Pancreas (tissue), 10 donors: Measurements from ENCODE around the gene NDUFS6. TPM values are rescaled to one million over a fixed set of nuclear protein-coding genes. Genes with fewer than 3 reads are reported as not detected.
A peak's percentile ranks its signal among the peaks of the same experiment; 100 is the strongest.
"Not testable (repeated sequence)": the region's sequence is repeated elsewhere in the genome, so short reads cannot be mapped to it uniquely, and the experiment has no call there.

ENCODE experiments used
- ATAC-seq, 4 donors: fragments of 200-7000 bp; cut with Tn5 transposase; one replicate each; pipeline versions ENCODE4 v1.8.0 to v1.9.1; 2020; ENCODE audit warnings: mild to moderate bottlenecking in 4 of 4, moderate library complexity in 4 of 4
- DNase-seq, 6 donors: peaks; one replicate each; pipeline ENCODE4 v3.0.0-alpha.2; 2020
- FAIRE-seq: peaks from 2 replicates; lab custom pipeline; 2012; peaks lifted over from hg19 to GRCh38; lab: Jason Lieb, UNC
- H3K27ac ChIP-seq, 4 donors: fragments of 200-600 bp; sonication (generic); 1 replicate in 3 of 4; 2 replicates in 1 of 4; pipeline versions ENCODE4 v1.5.0 to v1.8.0; 2020
- H3K27me3 ChIP-seq, 4 donors: fragments of 200-600 bp; one replicate each; pipeline ENCODE4 v1.8.0; 2021
- H3K36me3 ChIP-seq, 3 donors: fragments of 200-600 bp; sonication (generic) in 1 of 3; one replicate each; pipeline versions ENCODE4 v1.5.0 to v1.8.0; 2020 to 2021
- H3K4me1 ChIP-seq, 3 donors: fragments of 200-600 bp; one replicate each; pipeline ENCODE4 v1.8.0; 2021
- H3K4me3 ChIP-seq, 4 donors: fragments of 200-600 bp; sonication (generic) in 2 of 4; one replicate each; pipeline versions ENCODE4 v1.5.0 to v1.8.0; 2020 to 2021
- H3K9me3 ChIP-seq, 4 donors: fragments of 200-600 bp; one replicate each; pipeline ENCODE4 v1.8.0; 2021
- WGBS, 2 donors: extraction: QIAGEN DNeasy Blood & Tissue Kit; methylation state at CpG; one replicate each; pipeline ENCODE4 v1.1.7; 2013; 5-methylcytosine and 5-hydroxymethylcytosine counted together
- intact Hi-C, 3 donors: fragments of 100-400 bp; cut with DNase I; formaldehyde crosslinking; loops; one replicate each; pipeline versions ENCODE4 v1.11.1 to v1.14.2; 2022
- polyA plus RNA-seq, 2 donors: library from polyadenylated mRNA; stranded (reverse); fragments of 200-250 nt; gene quantifications; one replicate each; pipeline ENCODE4 v1.2.3, GENCODE V29; 2013
- total RNA-seq, 6 donors: library from RNA; stranded (reverse); fragmentation: NEBNext Ultra II Directional in 4 of 6; extraction: Animal tissue kit (Norgen Biotek cat#: 25700) in 4 of 6; gene quantifications; one replicate each; pipeline versions ENCODE4 v1.2.1 to v1.2.4, GENCODE V29; 2021 to 2023
- TF ChIP-seq, protein P1 (sequence below), 4 donors: fragments of 200-600 bp; sonication (generic) in 3 of 4; IDR thresholded peaks; one replicate each; pipeline versions ENCODE4 v1.5.0 to v1.8.0; 2021; ENCODE audit warnings: antibody characterized with exemption in 4 of 4
- donor health status: healthy with polysubstance abuse.
- donor health status: DM: no; HTN: no; CAD: no; lungs with moderate emphysema.
- donor health status: DM: no; HTN: no; CAD: no.
- donor health status: control.
- donor health status: control.
- donor health status: Bipolar disorder and iron deficiency.
- donor health status: DM: yes; HTN: yes; CAD: no.
- donor health status: DM: no; HTN: no; CAD: no.
- donor health status: DM: no; HTN: no; CAD: no.
- donor health status: DM: yes; HTN: yes; CAD: no.

NDUFS6 gene
- total and polyA plus RNA-seq, 8 donors, result 8.2 to 41.9 (median 14.2) TPM

DNA sequence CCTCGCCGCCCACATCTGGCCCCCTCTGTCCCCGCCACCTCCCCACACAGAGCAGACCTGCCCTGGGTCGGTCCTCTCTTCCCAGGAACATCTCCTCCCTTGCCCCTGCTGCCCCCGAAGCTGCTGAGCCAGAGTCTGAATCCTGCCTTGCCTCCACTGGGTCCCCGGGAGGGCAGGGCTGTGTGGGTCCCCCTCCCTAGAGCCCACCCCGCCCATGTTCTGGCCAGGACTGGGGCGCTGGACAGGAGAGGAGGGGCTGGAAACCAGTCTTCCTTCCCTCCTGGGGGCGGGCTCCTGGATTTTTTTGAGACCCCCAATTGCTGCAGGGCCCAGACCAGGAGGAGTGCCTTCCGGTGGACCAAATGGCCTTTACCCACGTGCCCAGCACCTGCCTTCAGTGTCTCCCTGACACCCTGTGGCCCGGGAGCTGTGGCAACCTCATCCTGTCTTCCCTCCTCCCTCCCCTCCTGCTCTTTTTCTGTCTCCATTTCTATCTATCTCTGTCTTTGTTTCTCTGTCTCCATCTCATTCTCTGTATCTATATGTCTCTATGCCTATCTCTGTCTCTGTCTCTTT, 13.6 kb upstream of the NDUFS6 start:
- no peak overlapping the region for H3K27ac ChIP-seq
- no peaks in the 10 kb centered on the region for H3K9me3 ChIP-seq
- intact Hi-C loops, result no loop called here
- H3K27me3 ChIP-seq, result no peaks in the 10 kb centered on the region
- no peak overlapping the region for H3K4me3 ChIP-seq
- DNase-seq (peak in 1 of 6 donors; percentile 41), ATAC-seq (no peak), FAIRE-seq (no peak)
- WGBS, 2 donors, result 64 to 84% methylated on average over 11 to 12 of the region's 12 CpGs
- H3K36me3 ChIP-seq, result no peaks in the 10 kb centered on the region
- no peaks in the 10 kb centered on the region for H3K4me1 ChIP-seq
- TF ChIP-seq, protein P1, sequence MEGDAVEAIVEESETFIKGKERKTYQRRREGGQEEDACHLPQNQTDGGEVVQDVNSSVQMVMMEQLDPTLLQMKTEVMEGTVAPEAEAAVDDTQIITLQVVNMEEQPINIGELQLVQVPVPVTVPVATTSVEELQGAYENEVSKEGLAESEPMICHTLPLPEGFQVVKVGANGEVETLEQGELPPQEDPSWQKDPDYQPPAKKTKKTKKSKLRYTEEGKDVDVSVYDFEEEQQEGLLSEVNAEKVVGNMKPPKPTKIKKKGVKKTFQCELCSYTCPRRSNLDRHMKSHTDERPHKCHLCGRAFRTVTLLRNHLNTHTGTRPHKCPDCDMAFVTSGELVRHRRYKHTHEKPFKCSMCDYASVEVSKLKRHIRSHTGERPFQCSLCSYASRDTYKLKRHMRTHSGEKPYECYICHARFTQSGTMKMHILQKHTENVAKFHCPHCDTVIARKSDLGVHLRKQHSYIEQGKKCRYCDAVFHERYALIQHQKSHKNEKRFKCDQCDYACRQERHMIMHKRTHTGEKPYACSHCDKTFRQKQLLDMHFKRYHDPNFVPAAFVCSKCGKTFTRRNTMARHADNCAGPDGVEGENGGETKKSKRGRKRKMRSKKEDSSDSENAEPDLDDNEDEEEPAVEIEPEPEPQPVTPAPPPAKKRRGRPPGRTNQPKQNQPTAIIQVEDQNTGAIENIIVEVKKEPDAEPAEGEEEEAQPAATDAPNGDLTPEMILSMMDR (IDR thresholded peaks at IDR 0.05), result no peak

DNA sequence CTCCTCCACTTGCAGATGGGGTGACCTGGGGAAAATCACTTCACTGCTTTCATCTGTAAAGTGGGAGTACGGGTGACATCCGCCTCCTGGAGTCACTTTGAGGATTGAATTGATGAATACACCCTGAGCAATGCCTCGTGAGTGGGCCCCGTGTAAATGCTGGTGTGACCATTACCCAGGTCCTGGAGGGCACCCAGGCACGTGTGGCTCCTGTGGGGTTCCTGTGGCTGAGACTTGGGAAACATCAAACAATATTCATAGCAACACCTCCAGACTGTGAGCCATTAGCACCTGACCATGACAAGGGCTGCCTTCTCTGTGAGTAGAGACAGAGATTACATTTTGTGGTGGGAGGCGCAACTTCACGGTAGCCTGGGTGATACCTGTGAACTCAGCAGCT, 13.0 kb upstream of the NDUFS6 start:
- WGBS, 2 donors, result 70 to 84% methylated on average over 7 of the region's 7 CpGs
- Histone ChIP-seq H3K4me1 (no peaks in the 10 kb centered on the region), H3K9me3 (no peaks in the 10 kb centered on the region), H3K4me3 (no peak overlapping the region), H3K27ac (no peak overlapping the region), H3K36me3 (no peaks in the 10 kb centered on the region), H3K27me3 (no peaks in the 10 kb centered on the region)
- DNase-seq, result peak in 1 of 6 donors; percentile 22
- intact Hi-C loops, result no loop called here
- TF ChIP-seq, protein P1 (IDR thresholded peaks at IDR 0.05), result no peak
- FAIRE-seq, result no peak
- no peak for ATAC-seq

DNA sequence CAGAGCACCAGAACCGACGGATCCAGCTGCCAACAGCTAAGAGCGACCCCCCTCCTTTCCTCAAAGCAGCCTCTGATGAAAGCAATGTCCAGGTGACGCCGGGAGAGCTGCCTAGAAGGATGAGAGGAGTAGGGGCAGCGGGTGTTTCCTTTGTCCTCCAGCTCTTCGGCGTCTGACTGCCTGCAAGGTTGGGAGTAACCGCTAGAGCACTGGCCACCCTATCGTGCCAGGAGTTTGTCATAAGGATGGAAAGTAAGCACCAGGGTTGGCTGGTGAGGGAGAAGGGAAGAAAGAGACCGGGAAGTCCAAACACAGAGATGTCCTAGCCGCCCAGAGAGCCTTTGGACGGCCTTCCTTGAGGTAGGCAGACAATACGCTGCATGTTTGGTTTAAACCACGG, 12.4 kb upstream of the NDUFS6 start:
- no peak for ATAC-seq
- Histone ChIP-seq H3K27me3 (no peaks in the 10 kb centered on the region), H3K4me1 (no peaks in the 10 kb centered on the region), H3K27ac (no peak overlapping the region), H3K4me3 (no peak overlapping the region), H3K9me3 (no peaks in the 10 kb centered on the region), H3K36me3 (no peaks in the 10 kb centered on the region)
- TF ChIP-seq, protein P1 (IDR thresholded peaks at IDR 0.05), result no peak
- peak in 1 of 6 donors; percentile 23 for DNase-seq
- intact Hi-C loops, result no loop called here
- FAIRE-seq, result no peak
- WGBS, 2 donors, result 57 to 65% methylated on average over 15 of the region's 15 CpGs

DNA sequence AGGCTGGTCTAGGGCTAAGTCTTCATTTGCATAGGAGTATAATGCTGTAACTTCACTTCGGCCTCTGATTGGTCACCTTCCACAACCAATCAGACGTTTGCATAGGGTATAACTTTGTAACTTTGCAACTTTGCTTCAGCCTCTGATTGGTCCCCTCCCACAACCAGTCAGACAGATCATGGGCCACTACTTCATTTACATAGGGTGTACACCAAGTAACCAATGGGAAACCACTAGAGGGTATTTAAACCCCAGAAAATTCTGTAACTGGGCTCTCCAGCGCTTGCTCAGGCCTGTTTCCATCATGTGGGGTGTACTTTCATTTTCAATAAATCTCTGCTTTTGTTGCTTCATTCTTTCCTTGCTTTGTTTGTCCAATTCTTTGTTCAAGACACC, 11.8 kb upstream of the NDUFS6 start:
- FAIRE-seq, H3K36me3 ChIP-seq, ATAC-seq, H3K9me3 ChIP-seq, intact Hi-C loops, H3K4me3 ChIP-seq, DNase-seq, H3K4me1 ChIP-seq, H3K27me3 ChIP-seq, H3K27ac ChIP-seq: not testable (repeated sequence)
- 65 to 76% methylated on average over 3 of the region's 3 CpGs for WGBS, 2 donors

DNA sequence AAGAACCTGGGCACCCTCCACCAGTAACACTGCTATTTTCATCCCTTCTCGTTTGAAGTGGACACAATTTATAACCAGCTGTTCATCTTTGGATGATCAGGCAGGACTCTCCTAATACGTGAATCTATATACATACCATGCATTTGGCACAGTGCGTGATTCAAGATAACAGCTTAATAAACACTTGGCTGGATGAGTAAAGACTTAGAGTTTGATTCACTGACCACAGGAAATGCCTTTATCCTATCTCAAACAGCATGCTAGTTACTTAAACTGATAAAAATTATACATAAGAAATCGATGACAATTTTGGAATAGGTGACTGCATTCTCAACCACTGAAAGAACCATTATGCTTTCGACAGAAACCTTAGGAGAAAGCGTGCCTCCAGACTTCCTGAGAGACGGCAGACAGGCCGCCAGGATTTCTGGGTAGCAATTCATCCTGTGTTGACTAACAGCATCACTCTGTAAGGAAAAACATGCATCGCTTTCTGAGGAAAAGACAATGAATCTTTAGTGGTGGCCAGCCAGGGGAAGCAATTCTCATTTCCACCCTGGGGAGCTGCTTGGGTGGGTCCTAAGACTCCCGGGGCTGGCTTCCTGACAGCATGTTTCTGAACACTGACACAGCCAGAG, 11.3 kb upstream of the NDUFS6 start:
- Histone ChIP-seq H3K9me3 (no peaks in the 10 kb centered on the region), H3K27ac (no peak overlapping the region), H3K4me3 (no peak overlapping the region), H3K27me3 (no peaks in the 10 kb centered on the region), H3K36me3 (no peaks in the 10 kb centered on the region), H3K4me1 (no peaks in the 10 kb centered on the region)
- 40 to 50% methylated on average over 10 of the region's 10 CpGs for WGBS, 2 donors
- ATAC-seq (no peak), FAIRE-seq (no peak), DNase-seq (no peak)
- intact Hi-C loops, result no loop called here
- TF ChIP-seq, protein P1 (IDR thresholded peaks at IDR 0.05), result no peak
